ENCODE measurements around the gene RHOT2. TPM values are rescaled to one million over a fixed set of nuclear protein-coding genes. Genes with fewer than 3 reads are reported as not detected.

Gene RHOT2
- total and polyA plus RNA-seq, 2 donors (not counting 3 experiments of a cell fraction or from before 2014, with no cell fraction given) = 106 to 139 TPM

- Histone ChIP-seq H3K9ac (replicated peaks; ENCODE audit: extremely low read depth, insufficient read depth, low read length) (peak overlapping the region; percentile 66), H3K4me1 (ENCODE audit: control insufficient read depth, extremely low read depth, insufficient read depth, low read length) (peaks cover 4% of the 10 kb centered on the region), H3K79me2 (ENCODE audit: control insufficient read depth, insufficient read depth, low read length) (peaks cover 8% of the 10 kb centered on the region), H2AFZ (ENCODE audit: low read depth, low read length) (peak overlapping the region; percentile 25), H3K9me3 (replicated peaks; ENCODE audit: control insufficient read depth, insufficient read depth, low read length) (no peaks in the 10 kb centered on the region), H3K9me1 (replicated peaks; ENCODE audit: control insufficient read depth, extremely low read depth, insufficient read depth, low read length) (no peaks in the 10 kb centered on the region), H4K20me1 (replicated peaks; ENCODE audit: control insufficient read depth, extremely low read depth, insufficient read depth, low read length) (no peaks in the 10 kb centered on the region), H3K27me3 (ENCODE audit: control insufficient read depth in 2 of 2, insufficient read depth in 2 of 2, low read length in 2 of 2) (no peaks in the 10 kb centered on the region), H3K4me2 (ENCODE audit: insufficient read depth, low read length) (peak overlapping the region; percentile 48), H3K27ac (ENCODE audit: insufficient read depth, low read depth, low read length) (no peak overlapping the region), H3K4me3 (replicated peaks in 1 of 3; ENCODE audit: insufficient read depth in 1 of 3, low read depth in 1 of 3, low read length in 3 of 3) (peak overlapping the region; percentile 37 to 82 (median 61)), H3K36me3 (ENCODE audit: control insufficient read depth in 2 of 2, extremely low read depth in 1 of 2, insufficient read depth in 2 of 2, low read length in 2 of 2) (no peaks in the 10 kb centered on the region)
- POLR2A ChIA-PET = interaction anchor here (1.6 kb wide), 1 partner anchor 9 kb away, joined by 4 read pairs; no protein-coding TSS in a partner anchor
- dilution Hi-C loops (cut with MboI; ENCODE audit: extremely low pct_ligation_motif_present, low sequenced_read_pairs) = no loop called here
- FAIRE-seq (no peak), DNase-seq (ENCODE audit: low read depth, low spot score) (no peak)
- intact Hi-C loops (cut with micrococcal nuclease) = loop anchor here (1.0 kb wide), 1 partner anchor 46 kb away; no protein-coding TSS in a partner anchor
- CTCF ChIA-PET = interaction anchor here (0.7 to 1.7 kb wide), 9 partner anchors 9 to 56 kb away, joined by 3 to 8 read pairs (median 4); partner anchors contain the start of gene RAB40C
- BruUV-seq (replicated peaks) = no TSS peak
- TF ChIP-seq EZH2 (IDR thresholded peaks at IDR 0.05; ENCODE audit: borderline replicate concordance, low read depth, low read length, severe bottlenecking) (no peak), POLR2A (IDR thresholded peaks at IDR 0.05; ENCODE audit: low read depth, low read length) (no peak), MAX (IDR thresholded peaks at IDR 0.05; ENCODE audit: insufficient read depth, insufficient read length) (no peak), MYC (IDR thresholded peaks at IDR 0.05; ENCODE audit: low read depth, low read length) (no peak), CTCF (IDR thresholded peaks at IDR 0.05; ENCODE audit: extremely low read depth in 1 of 2, insufficient read depth in 1 of 2, low read depth in 1 of 2, low read length in 2 of 2) (no peak), FOS (IDR thresholded peaks at IDR 0.05; ENCODE audit: borderline replicate concordance, insufficient read depth, low read length) (no peak), POLR2AphosphoS5 (IDR thresholded peaks at IDR 0.05; ENCODE audit: insufficient read depth, low read depth, low read length) (no peak), GATA2 (IDR thresholded peaks at IDR 0.05; ENCODE audit: insufficient read depth, insufficient read length, low read depth, low read length) (no peak), JUN (IDR thresholded peaks at IDR 0.05; ENCODE audit: borderline replicate concordance, insufficient read depth, insufficient read length, low read depth) (no peak)
Observed at GRCh38 chr16:635573-636205, 32.2 kb upstream of the RHOT2 start.

Measured in endothelial cell of umbilical vein (primary cell).